Activated T-helper 17 cell treated with anti-CD3 and anti-CD28 coated beads, Interleukin-2, amount 50 U/mL, for 72 hours (primary cell): ENCODE data around the gene EBF3. TPM values are rescaled to one million over a fixed set of nuclear protein-coding genes. Genes with fewer than 3 reads are reported as not detected.
A peak's percentile ranks its signal among the peaks of the same experiment; 100 is the strongest.

Experiments
- ATAC-seq: fragments of 150-1000 bp; cut with Tn5 transposase; replicated peaks from 2 replicates; pipeline ENCODE4 v1.10.0; 2021; ENCODE audit warnings: mild to moderate bottlenecking, moderate library complexity
- H3K27ac Mint-ChIP-seq: one replicate; pipeline ENCODE4 v1.8.0; 2022; ENCODE audit warnings: mixed read lengths
- H3K27me3 Mint-ChIP-seq: one replicate; pipeline ENCODE4 v1.8.0; 2022; ENCODE audit warnings: mixed read lengths
- H3K36me3 Mint-ChIP-seq: one replicate; pipeline ENCODE4 v1.8.0; 2022; ENCODE audit warnings: low read depth, mild to moderate bottlenecking, mixed read lengths
- H3K4me1 Mint-ChIP-seq: one replicate; pipeline ENCODE4 v1.8.0; 2022; ENCODE audit warnings: mixed read lengths
- H3K4me3 Mint-ChIP-seq: one replicate; pipeline ENCODE4 v1.8.0; 2022; ENCODE audit warnings: mild to moderate bottlenecking, mixed read lengths
- H3K9me3 Mint-ChIP-seq: one replicate; pipeline ENCODE4 v1.8.0; 2022; ENCODE audit warnings: mixed read lengths
- total RNA-seq, 2 donors: library from RNA; stranded (reverse); gene quantifications; one replicate each; pipeline ENCODE4 v1.2.3, GENCODE V29; 2022

Gene EBF3
- not detected for total RNA-seq

GRCh38 chr10:129963641-129964501, at the start of gene EBF3:
TSS of gene EBF3 (minus strand) at chr10:129964274. CDS start at chr10:129963768, 506 bp downstream.
- Mint-ChIP-seq H3K9me3 (no peaks in the 10 kb centered on the region), H3K4me1 (peaks cover 5% of the 10 kb centered on the region), H3K4me3 (peak within 1 kb of the TSS; percentile 51), H3K36me3 (peaks cover 20% of the 10 kb centered on the region), H3K27me3 (peaks cover 43% of the 10 kb centered on the region), H3K27ac (no peak within 1 kb of the TSS)
- ATAC-seq: peak; percentile 29

DNA sequence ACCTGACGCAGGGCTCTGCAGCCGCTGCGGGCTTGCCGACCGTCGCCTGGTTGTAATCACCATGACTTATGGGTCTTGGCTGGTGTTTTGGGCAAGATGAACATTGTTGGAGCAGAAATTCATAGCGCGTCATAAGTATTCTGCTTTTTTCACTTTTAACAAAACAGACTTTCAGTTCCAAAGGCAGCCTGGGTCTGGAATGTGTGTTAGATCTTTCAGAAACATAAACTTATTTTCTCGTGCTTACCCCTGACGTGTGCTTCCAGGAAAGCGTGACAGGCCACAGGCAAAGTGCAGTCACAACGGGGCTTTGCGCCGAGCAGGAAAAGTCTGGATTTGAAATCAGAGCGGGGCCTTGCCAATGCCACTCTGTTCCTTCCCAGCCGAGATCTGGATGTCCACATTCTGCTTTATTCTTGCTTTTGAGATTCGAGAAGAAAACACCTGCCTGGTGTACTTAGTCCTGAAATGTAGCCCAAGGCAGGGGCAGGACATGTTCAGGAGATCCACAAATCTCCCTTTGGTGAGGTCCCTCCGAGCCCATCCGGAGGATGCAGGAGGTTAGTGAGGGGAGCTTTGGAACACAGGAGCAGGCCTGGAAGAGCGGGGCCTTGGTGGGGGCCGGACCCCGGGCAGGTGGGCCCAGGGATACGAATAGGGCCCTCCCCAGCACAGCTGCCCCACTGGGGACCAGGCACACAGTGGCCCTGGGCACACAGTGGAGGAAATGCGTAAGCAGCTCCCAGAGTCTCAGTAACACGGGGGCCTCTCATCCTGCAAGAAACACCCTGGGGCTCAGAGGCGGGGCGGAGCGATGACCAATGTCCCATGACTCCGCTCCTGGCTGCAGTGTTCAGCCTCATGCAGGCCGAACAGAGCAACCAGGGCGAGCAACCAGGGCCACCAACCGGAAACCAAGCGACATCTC, 49.5 kb upstream of the EBF3 start:
- no peaks in the 10 kb centered on the region for H3K9me3 Mint-ChIP-seq
- no peak for ATAC-seq
- H3K4me1 Mint-ChIP-seq: no peaks in the 10 kb centered on the region
- peaks cover 2% of the 10 kb centered on the region for H3K27me3 Mint-ChIP-seq
- no peak overlapping the region for H3K27ac Mint-ChIP-seq
- no peak overlapping the region for H3K4me3 Mint-ChIP-seq
- no peaks in the 10 kb centered on the region for H3K36me3 Mint-ChIP-seq

GRCh38 chr10:130012129-130012528, 48.1 kb upstream of the EBF3 start:
- H3K27me3 Mint-ChIP-seq: peaks cover 9% of the 10 kb centered on the region
- no peaks in the 10 kb centered on the region for H3K4me1 Mint-ChIP-seq
- H3K4me3 Mint-ChIP-seq: no peak overlapping the region
- no peaks in the 10 kb centered on the region for H3K9me3 Mint-ChIP-seq
- H3K27ac Mint-ChIP-seq: peak overlapping the region; percentile 29
- no peaks in the 10 kb centered on the region for H3K36me3 Mint-ChIP-seq
- ATAC-seq: no peak

DNA sequence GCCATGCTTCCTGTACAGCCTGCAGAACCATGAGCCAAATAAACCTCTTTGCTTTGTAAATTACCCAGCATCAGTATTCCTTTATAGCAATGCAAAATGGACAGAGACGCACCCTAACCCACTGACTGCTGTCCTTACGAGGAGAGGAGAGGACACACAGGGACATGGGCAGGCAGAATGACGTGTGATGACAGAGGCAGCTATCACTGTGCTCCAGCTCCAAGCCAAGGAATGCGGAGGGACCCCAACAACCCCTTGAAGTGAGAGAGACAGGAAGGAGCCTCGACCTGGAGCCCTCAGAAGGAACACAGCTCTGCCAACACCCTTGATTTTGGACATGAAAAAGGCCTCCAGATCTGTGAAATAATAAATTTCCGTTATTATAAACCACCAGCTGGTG, 46.6 kb upstream of the EBF3 start:
- no peak overlapping the region for H3K27ac Mint-ChIP-seq
- no peak for ATAC-seq
- H3K4me1 Mint-ChIP-seq: no peaks in the 10 kb centered on the region
- H3K9me3 Mint-ChIP-seq: no peaks in the 10 kb centered on the region
- H3K36me3 Mint-ChIP-seq: no peaks in the 10 kb centered on the region
- H3K27me3 Mint-ChIP-seq: peaks cover 11% of the 10 kb centered on the region
- H3K4me3 Mint-ChIP-seq: no peak overlapping the region

DNA sequence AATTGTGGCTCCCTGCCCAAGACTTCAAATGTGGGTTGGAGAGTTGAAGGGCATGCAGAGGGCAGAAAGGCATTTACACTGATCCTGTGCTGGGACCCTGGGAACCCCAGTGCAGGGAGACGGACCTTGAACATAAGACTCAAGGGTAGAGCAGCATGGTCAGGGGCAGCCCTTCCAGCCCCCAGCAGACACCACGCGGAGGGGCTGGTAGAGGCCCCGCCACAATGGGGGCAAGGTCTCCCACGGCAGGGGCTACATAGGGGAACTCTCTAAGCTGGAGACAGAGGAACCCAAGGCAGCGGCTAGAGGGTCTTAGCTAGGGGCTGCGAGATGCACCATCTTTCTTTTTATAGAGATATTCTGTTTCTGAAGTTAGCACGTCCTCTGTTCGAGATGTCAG, 45.2 kb upstream of the EBF3 start:
- no peak for ATAC-seq
- Mint-ChIP-seq H3K27ac (no peak overlapping the region), H3K4me3 (no peak overlapping the region), H3K36me3 (no peaks in the 10 kb centered on the region), H3K4me1 (no peaks in the 10 kb centered on the region), H3K27me3 (peaks cover 18% of the 10 kb centered on the region), H3K9me3 (no peaks in the 10 kb centered on the region)

DNA sequence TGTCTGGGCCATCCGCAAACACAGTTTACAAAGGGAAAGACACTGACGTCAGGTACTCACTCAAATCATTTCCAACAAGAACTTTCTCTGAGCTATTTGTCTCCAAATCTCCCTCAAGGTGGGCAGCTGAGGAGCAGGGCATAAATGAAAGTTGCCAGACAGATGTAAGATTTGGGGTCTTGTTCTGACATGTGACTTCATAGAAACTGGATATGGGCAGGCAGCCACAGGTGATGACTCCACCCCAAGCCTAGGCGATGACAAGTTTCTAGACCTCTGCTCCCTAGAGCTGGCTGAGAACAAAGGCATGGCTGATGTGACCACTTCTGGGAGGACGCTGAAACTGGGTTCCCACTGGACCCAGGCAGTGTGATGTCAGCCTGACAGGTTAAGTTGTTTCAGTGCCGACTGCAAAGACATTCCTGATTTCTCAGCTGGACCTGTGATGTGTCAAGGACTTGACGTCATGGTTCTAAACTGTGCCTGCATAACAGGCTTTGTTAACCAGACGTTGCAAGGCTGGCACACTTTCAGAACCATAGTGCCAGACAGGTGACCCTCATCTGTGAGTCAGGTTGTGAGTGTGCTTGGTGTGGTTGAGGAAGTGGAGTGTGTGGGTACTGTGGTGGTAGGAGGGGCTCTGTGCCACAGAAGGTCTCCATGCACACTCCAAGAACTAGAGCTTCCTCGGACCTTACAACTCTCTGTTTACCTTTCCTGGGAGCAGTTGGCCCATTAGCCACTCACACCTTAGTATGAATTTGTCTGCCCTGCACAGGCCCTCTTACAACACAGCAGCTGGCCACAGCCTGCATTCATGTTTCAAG, 39.9 kb upstream of the EBF3 start:
- Mint-ChIP-seq H3K27ac (no peak overlapping the region), H3K9me3 (no peaks in the 10 kb centered on the region), H3K4me3 (no peak overlapping the region), H3K36me3 (no peaks in the 10 kb centered on the region), H3K4me1 (no peaks in the 10 kb centered on the region), H3K27me3 (peaks cover 15% of the 10 kb centered on the region)
- ATAC-seq: no peak

DNA sequence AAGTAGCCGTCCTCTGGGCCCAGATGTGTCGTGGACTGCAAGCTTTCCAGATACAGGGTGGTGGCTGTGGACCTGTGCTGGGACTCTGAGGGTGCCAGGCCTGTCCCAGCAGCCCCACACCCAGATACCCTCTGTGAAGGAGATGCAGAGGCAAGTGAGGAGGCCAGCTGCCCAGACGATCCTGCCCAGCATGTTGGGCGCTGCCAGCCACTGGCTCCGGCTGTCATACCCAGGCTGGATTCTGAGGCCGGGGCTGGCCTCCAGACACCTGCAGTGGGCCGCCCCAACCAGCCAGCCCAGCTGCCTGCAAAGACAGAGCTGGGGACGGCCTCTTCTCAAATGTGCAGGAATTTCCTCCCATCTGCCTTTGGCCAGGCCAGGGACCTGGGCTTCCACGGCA, 39.1 kb upstream of the EBF3 start:
- Mint-ChIP-seq H3K36me3 (no peaks in the 10 kb centered on the region), H3K4me1 (no peaks in the 10 kb centered on the region), H3K4me3 (no peak overlapping the region), H3K9me3 (peaks cover 6% of the 10 kb centered on the region), H3K27me3 (peaks cover 23% of the 10 kb centered on the region), H3K27ac (no peak overlapping the region)
- no peak for ATAC-seq

GRCh38 chr10:130002606-130003005, 38.5 kb upstream of the EBF3 start:
- no peak overlapping the region for H3K27ac Mint-ChIP-seq
- peaks cover 6% of the 10 kb centered on the region for H3K9me3 Mint-ChIP-seq
- H3K27me3 Mint-ChIP-seq: peaks cover 26% of the 10 kb centered on the region
- no peak overlapping the region for H3K4me3 Mint-ChIP-seq
- H3K36me3 Mint-ChIP-seq: no peaks in the 10 kb centered on the region
- ATAC-seq: no peak
- H3K4me1 Mint-ChIP-seq: no peaks in the 10 kb centered on the region

- Mint-ChIP-seq H3K4me3 (no peak overlapping the region), H3K27ac (no peak overlapping the region), H3K9me3 (peaks cover 6% of the 10 kb centered on the region), H3K4me1 (no peaks in the 10 kb centered on the region), H3K27me3 (peaks cover 27% of the 10 kb centered on the region), H3K36me3 (no peaks in the 10 kb centered on the region)
- no peak for ATAC-seq
Observed at GRCh38 chr10:130000918-130001317, 36.8 kb upstream of the EBF3 start.

- peaks cover 6% of the 10 kb centered on the region for H3K9me3 Mint-ChIP-seq
- no peak for ATAC-seq
- no peaks in the 10 kb centered on the region for H3K4me1 Mint-ChIP-seq
- no peak overlapping the region for H3K4me3 Mint-ChIP-seq
- peaks cover 33% of the 10 kb centered on the region for H3K27me3 Mint-ChIP-seq
- H3K27ac Mint-ChIP-seq: no peak overlapping the region
- H3K36me3 Mint-ChIP-seq: no peaks in the 10 kb centered on the region
Observed at GRCh38 chr10:129999140-129999539, 35.1 kb upstream of the EBF3 start.

DNA sequence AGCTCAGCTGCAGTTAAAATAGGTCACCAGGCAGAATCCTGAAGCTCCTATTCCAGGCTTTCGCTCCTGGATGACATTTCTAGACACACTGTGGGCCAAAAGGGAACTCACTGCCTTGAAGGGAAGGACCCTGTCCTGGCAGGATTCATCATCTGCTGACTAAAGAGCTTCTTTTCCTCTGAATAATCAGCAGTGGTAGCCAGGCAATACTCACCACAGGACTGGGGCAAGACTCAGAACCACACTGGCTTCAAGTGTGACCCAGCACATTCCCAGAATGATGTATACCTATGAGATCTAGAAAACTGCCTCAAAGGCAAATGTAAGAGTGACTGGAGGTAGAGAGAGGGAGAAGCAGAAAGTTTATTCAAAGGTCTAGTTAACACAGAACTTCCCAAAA, 29.5 kb upstream of the EBF3 start:
- peaks cover 50% of the 10 kb centered on the region for H3K27me3 Mint-ChIP-seq
- ATAC-seq: no peak
- no peaks in the 10 kb centered on the region for H3K36me3 Mint-ChIP-seq
- no peak overlapping the region for H3K27ac Mint-ChIP-seq
- H3K4me3 Mint-ChIP-seq: no peak overlapping the region
- H3K4me1 Mint-ChIP-seq: no peaks in the 10 kb centered on the region
- peaks cover 4% of the 10 kb centered on the region for H3K9me3 Mint-ChIP-seq

GRCh38 chr10:129992356-129992755, 28.3 kb upstream of the EBF3 start:
- H3K27me3 Mint-ChIP-seq: peaks cover 54% of the 10 kb centered on the region
- no peak overlapping the region for H3K4me3 Mint-ChIP-seq
- no peaks in the 10 kb centered on the region for H3K4me1 Mint-ChIP-seq
- ATAC-seq: no peak
- H3K27ac Mint-ChIP-seq: no peak overlapping the region
- peaks cover 8% of the 10 kb centered on the region for H3K9me3 Mint-ChIP-seq
- no peaks in the 10 kb centered on the region for H3K36me3 Mint-ChIP-seq

- Mint-ChIP-seq H3K27ac (no peak overlapping the region), H3K4me1 (no peaks in the 10 kb centered on the region), H3K4me3 (no peak overlapping the region), H3K9me3 (peaks cover 8% of the 10 kb centered on the region), H3K27me3 (peaks cover 58% of the 10 kb centered on the region), H3K36me3 (no peaks in the 10 kb centered on the region)
- no peak for ATAC-seq
Observed at GRCh38 chr10:129982825-129983224, 18.8 kb upstream of the EBF3 start.

- H3K4me1 Mint-ChIP-seq: no peaks in the 10 kb centered on the region
- no peak for ATAC-seq
- H3K9me3 Mint-ChIP-seq: peaks cover 8% of the 10 kb centered on the region
- H3K27ac Mint-ChIP-seq: no peak overlapping the region
- H3K27me3 Mint-ChIP-seq: peaks cover 66% of the 10 kb centered on the region
- H3K36me3 Mint-ChIP-seq: no peaks in the 10 kb centered on the region
- no peak overlapping the region for H3K4me3 Mint-ChIP-seq
Observed at GRCh38 chr10:129978980-129979379, 14.9 kb upstream of the EBF3 start.
